ENCODE measurements around the gene SV2C.
"Not testable (repeated sequence)": the region's sequence is repeated elsewhere in the genome, so short reads cannot be mapped to it uniquely, and the experiment has no call there.

The SV2C gene

GRCh38 chr5:76363352-76364225 is 280.4 kb downstream of the SV2C start:
- no peak for DNase-seq

GRCh38 chr5:76364226-76364589 is 281.0 kb downstream of the SV2C start:
- no peak for DNase-seq

GRCh38 chr5:76365561-76365960 is 282.4 kb downstream of the SV2C start:
- DNase-seq, result peak; percentile 14

GRCh38 chr5:76366596-76366995 is 283.4 kb downstream of the SV2C start:
- DNase-seq, result no peak

- no peak for DNase-seq
These were observed 284.6 kb downstream of the SV2C start for GRCh38 chr5:76367623-76368371.

- DNase-seq, result no peak
These were observed 285.8 kb downstream of the SV2C start for GRCh38 chr5:76368941-76369340.

GRCh38 chr5:76369668-76370067 is 286.5 kb downstream of the SV2C start:
- DNase-seq, result not testable (repeated sequence)

GRCh38 chr5:76371960-76372322 is 288.8 kb downstream of the SV2C start:
- no peak for DNase-seq

GRCh38 chr5:76372323-76373054 is 289.3 kb downstream of the SV2C start:
- no peak for DNase-seq

- no peak for DNase-seq
These were observed 293.1 kb downstream of the SV2C start for GRCh38 chr5:76376148-76376865.

GRCh38 chr5:76376866-76377230 is 293.7 kb downstream of the SV2C start:
- no peak for DNase-seq

- DNase-seq, result no peak
These were observed 295.2 kb downstream of the SV2C start for GRCh38 chr5:76378355-76378754.

GRCh38 chr5:76379316-76379715 is 296.1 kb downstream of the SV2C start:
- DNase-seq, result no peak

GRCh38 chr5:76379855-76380254 is 296.7 kb downstream of the SV2C start:
- no peak for DNase-seq

GRCh38 chr5:76380346-76381066 is 297.3 kb downstream of the SV2C start:
- DNase-seq, result no peak

GRCh38 chr5:76383126-76383832 is 300.1 kb downstream of the SV2C start:
- no peak for DNase-seq

GRCh38 chr5:76384189-76384588 is 301.0 kb downstream of the SV2C start:
- peak; percentile 34 for DNase-seq

GRCh38 chr5:76384705-76385104 is 301.5 kb downstream of the SV2C start:
- DNase-seq, result no peak

GRCh38 chr5:76385540-76385939 is 302.4 kb downstream of the SV2C start:
- DNase-seq, result no peak

- no peak for DNase-seq
These were observed 303.2 kb downstream of the SV2C start for GRCh38 chr5:76386360-76386759.

- DNase-seq, result no peak
These were observed 305.1 kb downstream of the SV2C start for GRCh38 chr5:76388236-76388635.

Data from GDM1 (cell line).